GM18499 (cell line): ENCODE data around the gene SP8.
A peak's percentile ranks its signal among the peaks of the same experiment; 100 is the strongest.
"Not testable (repeated sequence)": the region's sequence is repeated elsewhere in the genome, so short reads cannot be mapped to it uniquely, and the experiment has no call there.

Experiments used
- ATAC-seq: cut with Tn5 transposase; IDR thresholded peaks from one replicate; pipeline ENCODE4 v1.9.1; 2021; ENCODE audit warnings: moderate number of reproducible peaks; ENCODE audit not compliant: insufficient read depth, unreplicated experiment

Gene SP8

DNA sequence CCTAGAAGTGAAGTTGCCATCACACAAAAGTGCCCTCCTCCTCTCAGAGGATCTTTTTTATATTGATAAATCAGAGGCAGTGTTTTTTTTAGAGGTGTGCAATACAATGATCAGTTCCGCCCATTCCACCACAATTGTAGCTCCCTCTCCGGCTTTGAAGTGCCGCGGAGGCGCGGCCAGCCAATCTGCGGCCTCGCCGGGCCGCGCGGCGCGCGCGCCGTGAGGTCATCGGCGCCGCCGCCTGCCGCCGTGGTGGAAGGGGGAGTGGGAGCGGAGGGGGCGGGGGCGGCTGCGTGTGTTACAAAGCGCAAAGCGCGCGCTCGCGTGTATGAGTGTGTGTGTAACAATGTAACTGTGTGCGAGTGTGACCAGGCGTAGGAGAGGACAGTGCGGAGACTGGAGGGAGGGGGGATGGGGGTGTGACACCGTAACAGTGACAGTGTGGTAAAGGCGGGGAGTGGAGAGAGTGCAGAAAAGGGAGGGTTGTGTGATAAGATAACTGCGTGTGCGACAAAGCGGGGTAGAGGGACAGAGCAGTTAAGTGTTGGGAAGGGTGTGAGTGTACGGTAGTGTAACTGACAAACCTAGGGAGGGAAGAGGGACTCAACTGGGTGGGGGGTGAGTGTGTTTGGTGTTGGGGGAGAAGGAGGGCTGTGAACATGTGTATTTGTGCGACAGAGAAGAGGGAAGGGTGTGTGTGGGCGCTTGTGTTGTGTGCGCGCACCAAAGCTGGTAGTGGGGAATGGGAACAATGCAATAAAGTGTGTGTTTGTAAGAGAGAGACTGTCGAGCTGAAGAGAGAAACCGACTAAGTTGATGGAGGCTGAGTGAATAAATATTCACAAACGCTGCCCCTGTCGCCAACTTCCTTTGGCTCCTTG is at the start of gene SP8:
SP8 (minus strand) TSS at position 108 of the 881 bp plus-strand sequence; CDS start at position 20, 88 bp downstream.
- ATAC-seq: no peak

DNA sequence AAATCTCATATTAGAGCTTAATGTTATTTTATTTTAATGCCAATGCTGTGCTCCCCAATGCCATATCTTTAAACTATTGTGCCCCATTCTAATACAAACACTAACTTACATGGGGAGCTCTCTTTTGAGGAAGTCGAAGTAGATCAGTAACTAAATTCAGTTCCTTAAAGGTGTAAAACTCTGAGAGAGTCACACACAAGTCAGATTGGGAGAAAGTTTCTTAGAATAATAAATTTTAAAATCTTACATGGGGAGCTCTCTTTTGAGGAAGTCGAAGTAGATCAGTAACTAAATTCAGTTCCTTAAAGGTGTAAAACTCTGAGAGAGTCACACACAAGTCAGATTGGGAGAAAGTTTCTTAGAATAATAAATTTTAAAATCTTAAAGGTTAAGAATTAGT is 49.7 kb upstream of the SP8 start:
- not testable (repeated sequence) for ATAC-seq

DNA sequence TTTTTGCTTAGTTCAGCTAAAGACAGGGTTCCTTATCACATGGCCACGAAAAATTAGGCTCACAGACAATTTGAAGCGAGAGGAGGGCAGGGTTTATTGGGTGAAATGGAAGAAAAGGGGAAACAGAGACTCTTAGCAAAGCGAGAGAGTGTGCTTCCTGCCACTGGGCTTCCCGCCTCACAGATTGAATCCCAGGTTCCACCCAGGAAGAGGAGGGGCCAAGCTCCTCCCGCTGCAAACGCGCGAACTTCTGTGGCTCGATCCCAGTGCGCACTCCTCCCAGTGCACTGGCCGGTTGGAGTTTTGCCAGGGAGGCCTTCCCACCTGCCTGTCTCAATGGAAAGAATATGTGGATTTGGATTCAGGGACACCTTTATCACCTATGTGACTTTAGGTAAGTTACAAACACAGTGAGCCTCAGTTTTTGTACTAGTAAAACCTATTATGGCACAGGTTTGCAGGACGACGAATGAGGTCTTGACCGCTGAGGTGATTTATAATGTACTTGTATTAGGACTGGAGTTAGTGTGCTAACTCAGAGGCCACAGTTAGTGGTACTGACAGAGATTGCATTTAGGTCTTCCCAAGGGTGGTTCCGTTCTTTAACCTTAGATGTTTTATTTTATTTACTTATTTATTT is 48.5 kb upstream of the SP8 start:
- no peak for ATAC-seq

DNA sequence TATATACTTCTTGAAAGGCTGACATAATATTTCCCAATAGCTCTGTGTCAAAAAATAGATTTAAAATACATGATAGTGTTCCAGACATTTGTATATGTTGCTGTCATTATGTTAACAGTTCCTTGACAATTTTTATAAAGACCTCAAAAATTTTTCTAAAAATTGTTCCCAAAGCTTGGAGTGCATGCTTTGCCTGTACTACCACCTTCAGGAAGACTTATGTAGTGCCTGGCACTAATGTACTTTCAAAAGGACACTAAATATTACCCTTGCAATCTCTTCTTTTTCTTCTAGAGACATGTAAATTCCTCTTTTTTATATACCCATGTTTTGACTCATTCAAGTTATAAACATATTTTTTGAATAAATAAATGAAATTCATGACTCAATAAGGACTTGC is 48.0 kb upstream of the SP8 start:
- ATAC-seq: no peak

DNA sequence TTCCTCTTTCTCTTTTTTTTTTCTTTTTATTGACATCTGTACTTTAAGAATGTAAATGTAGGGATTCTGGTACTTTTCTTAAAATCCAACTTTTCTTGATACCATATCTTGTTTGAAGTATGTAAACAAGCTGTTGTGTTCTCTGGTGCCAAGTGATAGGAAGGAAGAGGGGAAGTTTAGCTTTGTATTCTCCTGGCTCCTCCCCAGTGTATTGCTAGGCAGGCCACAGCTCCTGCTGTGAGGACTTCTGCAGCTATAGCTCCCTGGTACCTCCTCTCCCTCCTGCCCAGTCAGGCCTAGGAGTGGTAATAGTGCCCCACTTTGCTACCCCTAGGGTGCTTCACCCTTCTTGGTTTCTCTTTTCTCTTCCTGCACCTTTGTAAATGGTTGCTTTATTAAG is 45.3 kb upstream of the SP8 start:
- ATAC-seq: no peak

DNA sequence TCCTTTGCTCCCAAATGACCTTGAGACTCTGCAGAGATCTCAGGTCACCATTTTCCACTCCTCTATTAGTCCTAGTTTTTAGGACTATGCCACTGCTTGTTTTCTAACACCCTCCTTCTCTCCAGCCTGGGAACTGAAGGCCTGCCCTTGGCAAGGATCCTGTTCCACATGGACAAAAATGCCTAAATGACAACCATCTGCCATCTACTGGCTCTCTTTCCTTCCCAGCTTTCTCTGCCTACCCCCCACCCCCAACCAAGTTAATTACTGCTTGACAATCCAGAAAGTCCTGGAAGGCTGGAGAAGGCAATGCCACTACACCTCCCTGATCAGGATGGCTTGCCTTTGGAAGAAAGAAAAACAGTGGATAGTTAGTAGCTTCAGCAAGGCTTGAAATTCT is 44.8 kb upstream of the SP8 start:
- no peak for ATAC-seq

DNA sequence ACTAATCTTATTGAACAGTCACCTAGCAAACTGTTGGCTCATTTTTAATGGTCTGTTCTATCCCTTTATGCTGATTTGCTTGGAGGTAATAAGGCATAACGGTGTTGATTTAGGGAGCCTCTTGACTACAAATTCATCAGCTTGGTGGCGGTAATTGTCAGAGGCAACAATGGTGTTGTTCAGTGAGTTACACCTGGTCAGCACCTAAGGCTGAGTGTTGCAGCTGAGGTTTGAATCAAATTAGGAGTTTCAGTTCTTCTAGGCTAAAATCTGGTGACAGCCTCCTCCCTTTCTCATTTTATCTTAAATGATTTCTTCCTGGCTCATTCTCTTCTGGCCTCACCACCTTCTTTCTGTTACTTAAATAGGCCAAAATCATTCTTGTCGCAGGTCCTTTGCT is 42.3 kb upstream of the SP8 start:
- no peak for ATAC-seq

DNA sequence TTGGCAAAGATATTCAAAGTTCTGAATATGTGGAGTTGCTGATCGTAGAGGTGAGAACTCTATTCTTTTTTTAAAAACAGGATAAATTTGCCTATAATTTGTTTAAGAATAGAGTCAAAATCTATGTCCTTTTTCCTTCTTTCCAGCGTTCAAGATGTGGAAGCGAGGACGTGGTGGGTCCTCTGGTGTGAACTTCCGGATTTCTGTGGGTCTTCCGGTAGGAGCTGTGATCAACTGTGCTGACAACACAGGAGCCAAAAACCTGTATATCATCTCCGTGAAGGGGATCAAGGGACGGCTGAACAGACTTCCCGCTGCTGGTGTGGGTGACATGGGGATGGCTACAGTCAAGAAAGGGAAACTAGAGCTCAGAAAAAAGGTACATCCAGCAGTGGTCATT is 40.5 kb upstream of the SP8 start:
- ATAC-seq: no peak

DNA sequence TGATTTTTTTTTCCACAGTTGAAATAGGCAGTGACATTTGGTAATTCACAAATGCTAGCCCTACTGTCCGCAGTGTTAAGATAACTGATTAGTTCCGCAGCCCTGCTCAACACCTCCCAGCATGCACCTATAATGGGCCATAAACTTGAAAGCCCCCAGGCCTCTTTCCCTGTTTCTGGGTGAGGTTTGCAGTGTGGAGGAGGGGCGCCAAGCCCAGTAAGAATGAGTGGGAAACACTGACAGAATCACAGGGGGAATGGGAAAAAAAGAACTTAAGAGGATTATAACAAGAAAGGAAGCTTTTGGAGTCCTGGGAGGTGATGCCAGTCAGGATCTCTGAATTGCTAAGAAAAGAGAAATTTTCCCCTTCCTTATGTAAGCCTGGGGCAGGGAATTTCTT is 39.6 kb upstream of the SP8 start:
- ATAC-seq: no peak

DNA sequence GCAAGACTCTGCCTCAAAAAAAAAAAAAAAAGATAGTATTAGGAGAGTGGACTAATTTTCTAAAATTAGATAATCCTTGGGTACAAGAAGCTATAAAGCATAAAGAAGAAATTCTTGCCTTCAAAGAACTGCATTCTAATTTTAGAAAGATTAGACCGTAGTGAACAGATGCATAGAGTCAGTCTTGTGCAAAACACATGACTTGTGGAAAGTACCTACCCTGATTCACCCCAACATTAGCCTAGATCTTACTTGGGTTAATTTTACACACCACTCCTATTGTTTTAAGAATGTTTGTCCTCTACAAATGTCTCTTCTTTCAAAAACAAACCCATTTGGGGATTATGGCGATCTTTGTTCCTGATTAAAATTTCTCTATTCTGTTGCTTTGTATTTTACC is 38.9 kb upstream of the SP8 start:
- ATAC-seq: no peak

DNA sequence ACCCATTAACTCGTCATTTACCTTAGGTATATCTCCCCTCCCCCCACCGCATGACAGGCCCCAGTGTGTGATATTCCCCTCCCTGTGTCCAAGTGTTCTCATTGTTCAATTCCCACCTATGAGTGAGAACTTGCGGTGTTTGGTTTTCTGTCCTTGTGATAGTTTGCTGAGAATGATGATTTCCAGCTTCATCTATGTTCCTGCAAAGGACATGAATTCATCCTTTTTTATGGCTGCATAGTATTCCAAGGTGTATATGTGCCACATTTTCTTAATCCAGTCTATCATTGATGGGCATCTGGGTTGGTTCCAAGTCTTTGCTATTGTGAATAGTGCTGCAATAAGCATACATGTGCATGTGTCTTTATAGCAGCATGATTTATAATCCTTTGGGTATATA is 34.7 kb upstream of the SP8 start:
- ATAC-seq: not testable (repeated sequence)

DNA sequence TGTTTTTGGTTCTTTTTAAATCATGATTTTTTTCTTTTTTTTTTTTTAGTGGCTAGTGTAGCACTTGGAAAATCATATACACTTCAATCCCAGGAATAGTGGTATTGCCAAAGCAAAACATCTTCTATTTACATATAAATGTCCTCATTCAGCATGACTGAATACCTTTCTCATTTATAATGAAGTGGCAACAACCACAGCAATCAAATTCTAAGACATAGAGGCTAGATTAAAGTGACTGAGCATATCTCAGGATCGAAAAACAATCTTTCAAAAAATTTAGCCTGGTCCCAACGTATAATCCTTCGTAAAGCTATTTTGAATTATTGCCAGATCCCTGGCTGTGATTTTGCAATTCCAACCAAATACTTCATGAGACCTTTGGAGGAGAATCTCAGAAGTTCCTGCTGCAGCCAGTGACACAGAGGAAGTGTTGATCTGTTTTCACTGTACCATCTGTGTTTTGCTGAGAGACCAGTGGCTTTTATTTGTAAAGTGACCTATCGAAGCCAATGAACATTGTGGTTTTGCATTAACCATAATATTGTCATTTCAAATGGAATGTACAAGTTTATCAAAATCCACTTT is 29.8 kb upstream of the SP8 start:
- no peak for ATAC-seq

DNA sequence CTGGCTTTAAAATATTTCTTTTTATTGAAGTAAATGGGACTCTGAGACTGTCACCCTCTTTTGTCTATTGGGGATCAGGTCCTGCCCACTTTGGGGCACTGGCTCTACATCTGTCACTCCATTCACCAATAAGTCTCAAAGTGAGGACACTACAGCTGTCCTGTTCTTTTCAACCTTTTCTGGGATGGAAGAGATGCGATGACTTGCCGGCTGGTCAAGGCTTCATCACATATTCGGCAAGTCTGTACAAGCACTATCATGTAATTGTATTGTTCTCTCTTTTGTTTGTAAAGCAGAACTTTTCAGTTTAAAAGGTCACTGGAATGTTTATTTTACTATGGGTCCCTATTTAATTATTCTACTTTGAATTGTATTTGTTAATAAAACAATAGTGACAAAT is 17.7 kb upstream of the SP8 start:
- no peak for ATAC-seq

DNA sequence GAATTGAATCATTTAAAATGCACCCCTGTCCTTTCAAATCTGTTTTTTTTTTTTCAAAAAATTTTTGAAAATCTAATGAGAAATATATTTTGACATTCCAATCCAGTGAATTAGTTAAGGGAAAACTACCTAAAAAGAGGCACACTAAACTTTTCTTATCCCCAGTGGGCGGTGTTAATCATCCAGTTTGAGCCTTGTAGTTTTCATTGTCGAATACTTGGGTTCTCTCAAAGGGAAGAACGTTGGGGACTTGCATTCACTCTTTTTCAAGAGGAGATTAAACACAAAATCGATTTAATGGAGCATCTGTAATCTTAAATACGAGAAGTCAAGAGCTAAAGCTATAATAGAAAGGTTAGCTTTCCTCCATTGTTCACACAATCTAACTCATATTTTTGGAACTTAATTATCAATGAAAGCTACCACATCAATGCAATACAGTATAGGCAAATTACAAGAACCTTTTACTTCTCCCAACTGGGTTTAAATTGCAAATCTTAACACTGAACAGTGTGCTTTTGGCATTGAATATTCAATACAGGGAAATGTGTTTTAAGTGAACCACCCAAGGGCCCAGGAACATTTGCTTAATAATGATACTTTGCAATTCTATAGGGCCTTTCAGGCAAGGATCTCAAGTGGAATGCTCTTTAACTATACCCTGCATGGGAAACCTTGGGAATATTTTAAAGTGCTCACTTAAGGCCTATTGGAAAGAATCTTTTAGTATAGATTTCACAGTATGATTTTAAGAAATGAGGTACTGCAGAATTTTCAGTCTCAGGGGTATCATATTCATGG is 13.1 kb upstream of the SP8 start:
- no peak for ATAC-seq

DNA sequence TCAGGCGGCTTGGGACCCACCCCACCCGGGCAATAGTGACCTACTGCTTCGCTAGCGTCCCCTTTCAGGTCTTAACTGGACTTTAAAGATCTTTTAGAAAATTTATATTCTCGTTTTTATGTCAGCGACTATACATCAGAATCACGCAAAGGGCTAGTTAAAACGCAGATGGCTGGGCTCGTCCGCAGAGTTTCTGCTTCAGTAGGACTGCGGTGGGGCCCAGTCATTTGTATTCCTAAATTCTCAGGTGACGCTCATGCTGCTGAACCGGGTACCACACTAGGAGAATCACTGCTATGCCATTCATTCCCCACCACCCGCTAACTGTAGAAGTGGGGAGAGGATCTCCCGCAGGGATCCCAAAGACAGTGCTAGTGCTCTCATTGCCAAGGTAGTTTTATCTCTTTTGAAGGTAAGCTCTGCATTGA is 12.0 kb upstream of the SP8 start:
- no peak for ATAC-seq

DNA sequence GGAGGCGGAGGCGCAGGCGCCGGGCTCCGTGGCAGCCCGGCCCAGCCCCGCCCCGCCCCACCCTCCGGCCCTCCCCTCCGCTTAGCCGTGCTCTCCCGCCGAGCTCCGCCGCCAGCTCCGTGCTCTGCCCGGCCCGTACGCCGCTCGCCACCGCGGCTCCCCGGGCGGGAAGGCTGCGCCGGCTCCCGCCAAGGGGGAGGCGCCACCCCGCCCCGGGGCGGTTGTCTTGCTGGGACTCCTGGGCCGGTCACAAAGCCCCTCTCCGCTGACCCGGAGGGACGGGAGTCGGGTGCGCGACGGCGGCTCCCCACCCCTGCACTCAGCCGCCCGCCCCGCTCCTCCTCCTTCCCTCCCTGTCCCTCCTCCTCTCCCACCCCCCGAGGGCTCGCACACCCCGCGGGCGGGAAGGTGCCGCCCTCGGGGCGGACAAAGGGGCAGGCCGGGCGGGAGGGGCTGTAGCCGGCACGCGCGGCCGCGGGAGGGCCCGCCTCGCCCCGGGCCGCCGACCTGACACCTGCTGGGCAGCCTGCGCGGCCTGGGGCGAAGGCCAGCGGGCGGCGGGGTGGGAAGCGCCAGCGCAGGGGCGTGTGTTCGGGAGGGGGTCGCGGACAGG is 11.5 kb upstream of the SP8 start:
- peak; percentile 49 for ATAC-seq

DNA sequence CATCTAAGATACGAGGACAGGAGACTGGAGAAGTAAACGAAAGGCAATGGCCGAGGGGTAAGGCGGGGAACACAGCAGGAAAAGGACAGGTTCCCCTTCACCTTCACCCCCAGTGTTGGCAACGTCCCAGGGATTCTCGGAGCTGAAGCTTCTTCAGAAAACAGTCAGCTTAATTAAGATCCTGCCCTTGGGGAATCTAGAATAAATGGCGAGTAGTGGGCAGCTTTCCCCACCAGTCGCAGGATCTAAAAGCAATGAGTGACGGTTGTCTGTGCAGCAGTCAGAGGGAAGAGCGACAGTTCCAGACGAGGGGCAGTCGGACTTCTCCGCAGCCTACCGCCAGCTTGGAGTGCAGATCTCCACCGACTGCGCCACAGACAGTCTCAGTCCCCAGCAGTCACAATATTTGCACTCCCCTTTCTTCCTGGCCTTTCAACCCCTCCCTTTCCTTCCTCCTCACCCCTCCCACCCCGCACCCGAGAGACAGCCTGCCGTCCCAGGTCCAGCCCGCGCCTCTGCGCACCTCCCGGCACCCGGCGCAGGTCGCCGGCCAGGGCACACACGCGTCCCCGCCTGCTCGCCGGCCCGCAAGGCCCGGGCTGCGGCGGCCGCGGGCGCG is 10.9 kb upstream of the SP8 start:
- ATAC-seq: peak; percentile 52

DNA sequence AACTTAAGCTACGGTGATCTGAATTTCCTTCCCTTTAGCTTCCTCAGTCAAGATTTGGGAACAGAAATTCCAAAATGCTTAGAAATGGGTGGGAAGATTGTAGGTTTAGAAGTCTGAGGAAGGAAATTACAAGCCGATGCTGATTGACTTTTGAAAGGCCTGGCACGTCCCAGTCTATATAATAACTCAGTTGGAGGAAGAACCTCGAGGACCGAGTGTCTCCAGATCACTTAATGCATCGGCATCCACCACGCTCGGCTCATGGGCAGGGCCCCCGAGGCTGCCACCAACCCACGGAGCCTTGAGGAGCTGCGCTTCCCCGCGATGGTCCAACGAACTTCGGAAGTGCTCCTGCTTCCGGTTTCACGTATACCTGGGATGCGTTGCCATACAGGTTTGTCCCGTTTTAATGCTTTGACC is 10.4 kb upstream of the SP8 start:
- no peak for ATAC-seq

DNA sequence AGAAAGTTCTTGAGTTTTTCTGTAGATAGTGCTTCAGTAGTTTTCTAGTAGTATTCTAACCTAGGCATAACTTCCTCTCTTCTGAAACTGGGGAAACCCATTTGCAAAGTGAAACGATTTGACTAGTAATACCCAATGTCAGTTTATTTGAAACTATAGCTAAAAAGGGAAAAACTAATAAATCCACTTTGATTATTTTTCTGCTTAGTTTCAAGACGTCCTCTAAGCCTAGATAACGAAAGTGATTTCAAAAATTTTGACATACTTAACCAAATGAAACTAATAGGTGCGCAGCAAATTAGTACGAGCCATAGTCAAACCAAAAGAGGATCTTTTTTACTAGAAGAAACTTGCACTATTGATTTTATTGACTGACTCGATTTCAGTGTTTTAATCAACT is 9.8 kb upstream of the SP8 start:
- no peak for ATAC-seq

DNA sequence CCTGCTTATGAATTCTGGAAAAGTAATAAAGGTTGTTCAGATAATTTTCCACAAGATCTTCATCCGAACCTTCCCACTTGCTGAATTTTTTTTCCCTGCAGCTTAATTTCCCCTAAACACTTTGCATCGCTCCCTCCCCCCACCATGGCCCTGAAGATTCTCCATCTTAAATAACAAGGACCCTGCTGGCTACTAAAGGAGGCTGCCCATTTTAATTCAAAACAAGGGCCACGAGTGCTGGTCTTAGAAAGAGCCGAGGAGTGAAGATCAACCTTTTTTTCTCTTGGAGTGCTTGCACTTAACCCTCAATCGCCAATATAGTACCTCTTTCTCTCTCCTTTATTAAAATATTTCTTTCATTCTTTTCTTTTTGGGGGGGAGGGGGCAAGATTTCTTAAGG is 9.2 kb upstream of the SP8 start:
- ATAC-seq: no peak
